ENCODE results near the gene OSBPL3. TPM values are rescaled to one million over a fixed set of nuclear protein-coding genes. Genes with fewer than 3 reads are reported as not detected.

OSBPL3 gene
- polyA plus RNA-seq, 1 of the 3 experiments (the other 2 are of a cell fraction) = 23.2 TPM

- TF ChIP-seq REST (IDR thresholded peaks at IDR 0.05; ENCODE audit: low read depth, low read length) = no peak
Measured at GRCh38 chr7:24835643-24836042, 144.3 kb downstream of the OSBPL3 start (continued).

GRCh38 chr7:24834128-24834798 is 145.7 kb downstream of the OSBPL3 start:
- no peak for DNase-seq
- Histone ChIP-seq H2AFZ (ENCODE audit: low read depth) (no peak overlapping the region), H4K20me1 (ENCODE audit: insufficient read depth) (no peaks in the 10 kb centered on the region), H3K4me3 (ENCODE audit: low read depth in 2 of 2, low read length in 1 of 2) (no peak overlapping the region), H3K27me3 (ENCODE audit: insufficient read depth) (no peaks in the 10 kb centered on the region), H3K27ac (ENCODE audit: low read depth in 2 of 2, low read length in 1 of 2) (peak overlapping the region in 1 of 2 experiments; percentile 3; a peak in 1 of 4 replicates), H3K36me3 (replicated peaks in 1 of 2; ENCODE audit: control insufficient read depth in 1 of 2, insufficient read depth in 2 of 2, low read length in 1 of 2) (peaks cover 23 to 48% of the 10 kb centered on the region in 2 experiments), H3K9ac (no peak overlapping the region), H3K9me3 (no peaks in the 10 kb centered on the region), H3K4me1 (ENCODE audit: control insufficient read depth in 1 of 2, insufficient read depth in 2 of 2, low read depth in 1 of 2, low read length in 1 of 2) (peaks cover 2 to 31% of the 10 kb centered on the region in 2 experiments), H3K79me2 (ENCODE audit: insufficient read depth) (peaks cover 4% of the 10 kb centered on the region; the same call in 1 of the 2 replicates), H3K4me2 (no peak overlapping the region), H3K9me2 (no peaks in the 10 kb centered on the region), H3F3A (replicated peaks; ENCODE audit: insufficient read depth) (peaks cover 47% of the 10 kb centered on the region)
- TF ChIP-seq NFIC (IDR thresholded peaks at IDR 0.05; ENCODE audit: borderline replicate concordance) (no peak), REST (IDR thresholded peaks at IDR 0.05; ENCODE audit: low read depth, low read length) (peak; percentile 73; the same call in 1 of the 2 replicates)
- 97% methylated on average over 18 of the region's 25 CpGs for WGBS (ENCODE audit: low lambda C conversion rate)
- CTCF ChIA-PET = interaction anchor here (0.9 to 4.5 kb wide), 8 partner anchors 13 to 260 kb away, joined by 3 to 38 read pairs (median 5); no protein-coding TSS in a partner anchor
- POLR2A ChIA-PET = interaction anchor here (0.8 kb wide), 1 partner anchor 291 kb away, joined by 3 read pairs; the partner anchor contains the start of gene CYCS

GRCh38 chr7:24833549-24833948 is 146.4 kb downstream of the OSBPL3 start:
- no peak for TF ChIP-seq YY1 (IDR thresholded peaks at IDR 0.05; ENCODE audit: low read depth)
- no peak for TF ChIP-seq EP300 (IDR thresholded peaks at IDR 0.05; ENCODE audit: borderline replicate concordance in 1 of 2, low read depth in 1 of 2, low read length in 1 of 2)
- TF ChIP-seq MXI1 (IDR thresholded peaks at IDR 0.05; ENCODE audit: low read depth, low read length) = no peak
- TF ChIP-seq RCOR1 (IDR thresholded peaks at IDR 0.05; ENCODE audit: low read length) = no peak
- TF ChIP-seq NRF1 (IDR thresholded peaks at IDR 0.05; ENCODE audit: low read depth, low read length) = no peak
- TF ChIP-seq ELF1 (IDR thresholded peaks at IDR 0.05) = no peak
- TF ChIP-seq NFIC (IDR thresholded peaks at IDR 0.05; ENCODE audit: borderline replicate concordance) = no peak
- TF ChIP-seq FOXJ3 (CRISPR knock-in tag; IDR thresholded peaks at IDR 0.05) = no peak
- no peak for TF ChIP-seq TAF1 (IDR thresholded peaks at IDR 0.05; ENCODE audit: borderline replicate concordance, low read depth, low read length)
- TF ChIP-seq TCF12 (IDR thresholded peaks at IDR 0.05) = no peak
- no peak for TF ChIP-seq SIN3A (IDR thresholded peaks at IDR 0.05; ENCODE audit: borderline replicate concordance, low read depth, low read length)
- H4K20me1 ChIP-seq (ENCODE audit: insufficient read depth) = no peaks in the 10 kb centered on the region
- ChIA-PET CTCF (interaction anchor here (0.7 to 4.5 kb wide), 5 partner anchors 13 to 261 kb away, joined by 3 to 38 read pairs (median 7); no protein-coding TSS in a partner anchor), POLR2A (no interaction called here)
- H2AFZ ChIP-seq (ENCODE audit: low read depth) = no peak overlapping the region
- WGBS (ENCODE audit: low lambda C conversion rate) = 93% methylated on average over 5 of the region's 5 CpGs
- peaks cover 16 to 42% of the 10 kb centered on the region in 2 experiments for H3K36me3 ChIP-seq (replicated peaks in 1 of 2; ENCODE audit: control insufficient read depth in 1 of 2, insufficient read depth in 2 of 2, low read length in 1 of 2)
- no peak overlapping the region for H3K9ac ChIP-seq
- H3K9me3 ChIP-seq = no peaks in the 10 kb centered on the region
- no peak overlapping the region for H3K4me3 ChIP-seq (ENCODE audit: low read depth in 2 of 2, low read length in 1 of 2)
- peaks cover 6 to 38% of the 10 kb centered on the region in 2 experiments for H3K4me1 ChIP-seq (ENCODE audit: control insufficient read depth in 1 of 2, insufficient read depth in 2 of 2, low read depth in 1 of 2, low read length in 1 of 2)
- H3K27ac ChIP-seq (ENCODE audit: low read depth in 2 of 2, low read length in 1 of 2) = peak overlapping the region in 1 of 2 experiments; percentile 95; a peak in 1 of 4 replicates
- H3F3A ChIP-seq (replicated peaks; ENCODE audit: insufficient read depth) = peaks cover 49% of the 10 kb centered on the region
- DNase-seq = no peak
- H3K9me2 ChIP-seq = no peaks in the 10 kb centered on the region
- H3K27me3 ChIP-seq (ENCODE audit: insufficient read depth) = no peaks in the 10 kb centered on the region
- no peak overlapping the region for H3K4me2 ChIP-seq
- H3K79me2 ChIP-seq (ENCODE audit: insufficient read depth) = peaks cover 4% of the 10 kb centered on the region; the same call in 1 of the 2 replicates

Data from SK-N-SH (cell line).